ENCODE data around the gene AQP4. TPM values are rescaled to one million over a fixed set of nuclear protein-coding genes. Genes with fewer than 3 reads are reported as not detected.

Gene AQP4
- total RNA-seq, 1 experiment from 2014 or later = 0.42 TPM

DNA sequence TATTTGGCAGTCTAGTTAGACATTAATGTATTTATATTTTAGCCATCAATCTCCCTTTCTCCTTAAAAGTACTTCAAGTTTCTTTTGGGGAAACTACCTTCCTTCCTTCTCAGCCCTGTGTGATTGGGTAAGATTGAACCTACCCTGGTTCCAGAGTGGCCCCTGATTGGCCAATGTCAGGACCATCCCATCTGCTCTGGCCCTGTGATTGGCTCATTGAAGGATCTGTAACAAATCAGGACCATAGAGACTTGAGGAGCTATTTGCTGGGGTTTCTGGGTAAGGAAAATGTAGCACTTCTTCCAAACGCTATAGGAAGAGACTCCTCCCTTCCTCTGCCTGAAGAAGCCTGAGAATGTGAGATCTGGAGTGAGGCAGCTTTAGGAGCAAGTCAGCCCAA is 59.3 kb downstream of the AQP4 start:
- Histone ChIP-seq H3K27me3 (ENCODE audit: insufficient read depth, low read length) (0 out of 2 replicates have a peak, but pooled peaks cover 3% of the 10 kb centered on the region), H2BK5ac (ENCODE audit: insufficient read length, low read length) (no peak overlapping the region), H3K4ac (ENCODE audit: low read depth, low read length) (no peak overlapping the region), H3K79me2 (ENCODE audit: insufficient read depth, low read length) (no peaks in the 10 kb centered on the region), H4K8ac (replicated peaks; ENCODE audit: insufficient read length, low read depth, low read length) (no peak overlapping the region), H2AK5ac (ENCODE audit: insufficient read length, low read length) (no peak overlapping the region), H2BK20ac (ENCODE audit: low read depth, low read length, poor library complexity, severe bottlenecking) (no peak overlapping the region), H3K9me3 (ENCODE audit: control insufficient read depth, low read depth, low read length) (no peaks in the 10 kb centered on the region), H2BK15ac (ENCODE audit: low read depth, low read length) (no peak overlapping the region), H3K27ac (ENCODE audit: insufficient read length, low read depth, low read length) (no peak overlapping the region), H3K56ac (ENCODE audit: insufficient read length, low read depth, low read length) (no peak overlapping the region), H3K18ac (ENCODE audit: insufficient read length, low read depth, low read length) (no peak overlapping the region), H3K79me1 (ENCODE audit: insufficient read depth, low read depth, low read length, poor library complexity, severe bottlenecking) (no peaks in the 10 kb centered on the region), H3K9ac (ENCODE audit: extremely low read depth, insufficient read length, low read length) (no peak overlapping the region), H3K23ac (ENCODE audit: insufficient read length, low read depth, low read length) (no peak overlapping the region), H4K91ac (ENCODE audit: insufficient read length, low read depth, low read length) (no peak overlapping the region), H4K5ac (ENCODE audit: insufficient read length, low read depth, low read length) (no peak overlapping the region), H2BK12ac (ENCODE audit: insufficient read length, low read depth, low read length) (no peak overlapping the region), H2BK120ac (ENCODE audit: low read depth, low read length, poor library complexity, severe bottlenecking) (no peak overlapping the region), H3K4me2 (ENCODE audit: insufficient read depth, insufficient read length, low read length) (no peak overlapping the region), H4K20me1 (ENCODE audit: control insufficient read depth, insufficient read depth, insufficient read length) (no peaks in the 10 kb centered on the region), H3T11ph (ENCODE audit: low read length) (no peak overlapping the region), H3K4me1 (ENCODE audit: insufficient read depth, low read length) (no peaks in the 10 kb centered on the region), H3K14ac (ENCODE audit: insufficient read depth, low read length) (no peak overlapping the region), H3K23me2 (ENCODE audit: insufficient read length, low read depth, low read length, poor library complexity, severe bottlenecking) (no peaks in the 10 kb centered on the region), H2AFZ (ENCODE audit: low read length) (no peak overlapping the region)
- TF ChIP-seq, protein P1, sequence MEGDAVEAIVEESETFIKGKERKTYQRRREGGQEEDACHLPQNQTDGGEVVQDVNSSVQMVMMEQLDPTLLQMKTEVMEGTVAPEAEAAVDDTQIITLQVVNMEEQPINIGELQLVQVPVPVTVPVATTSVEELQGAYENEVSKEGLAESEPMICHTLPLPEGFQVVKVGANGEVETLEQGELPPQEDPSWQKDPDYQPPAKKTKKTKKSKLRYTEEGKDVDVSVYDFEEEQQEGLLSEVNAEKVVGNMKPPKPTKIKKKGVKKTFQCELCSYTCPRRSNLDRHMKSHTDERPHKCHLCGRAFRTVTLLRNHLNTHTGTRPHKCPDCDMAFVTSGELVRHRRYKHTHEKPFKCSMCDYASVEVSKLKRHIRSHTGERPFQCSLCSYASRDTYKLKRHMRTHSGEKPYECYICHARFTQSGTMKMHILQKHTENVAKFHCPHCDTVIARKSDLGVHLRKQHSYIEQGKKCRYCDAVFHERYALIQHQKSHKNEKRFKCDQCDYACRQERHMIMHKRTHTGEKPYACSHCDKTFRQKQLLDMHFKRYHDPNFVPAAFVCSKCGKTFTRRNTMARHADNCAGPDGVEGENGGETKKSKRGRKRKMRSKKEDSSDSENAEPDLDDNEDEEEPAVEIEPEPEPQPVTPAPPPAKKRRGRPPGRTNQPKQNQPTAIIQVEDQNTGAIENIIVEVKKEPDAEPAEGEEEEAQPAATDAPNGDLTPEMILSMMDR (conservative IDR thresholded peaks at IDR 0.05) = no peak
- no CpG with 5 or more reads among the region's 1 CpG for WGBS (ENCODE audit: extremely low coverage, insufficient read length, low lambda C conversion rate)
- Mint-ChIP-seq H3K4me1 (peaks cover 4 to 7% of the 10 kb centered on the region in 2 experiments; a peak in 3 of 4 replicates), H3K9me3 (no peaks in the 10 kb centered on the region), H3K36me3 (ENCODE audit: insufficient read depth in 1 of 3, low read depth in 3 of 3) (no peaks in the 10 kb centered on the region), H3K4me3 (no peak overlapping the region), H3K27me3 (ENCODE audit: low read depth) (no peaks in the 10 kb centered on the region), H3K27ac (no peak overlapping the region)
- no peak for DNase-seq

Measured in H9 (cell line).